Ovary (tissue), 9 donors: ENCODE measurements around the gene SLIT2. TPM values are rescaled to one million over a fixed set of nuclear protein-coding genes. Genes with fewer than 3 reads are reported as not detected.

Experiments
- DNase-seq, 5 donors: peaks; one replicate each; pipeline ENCODE4 v3.0.0-alpha.2; 2019 to 2020
- H3K27ac ChIP-seq, 2 donors: fragments of 200-600 bp; one replicate each; pipeline versions ENCODE4 v1.5.1 to v1.8.0; 2019 to 2022
- H3K27me3 ChIP-seq: fragments of 200-600 bp; one replicate; pipeline ENCODE4 v1.8.0; 2022
- H3K36me3 ChIP-seq: fragments of 200-600 bp; sonication (generic); one replicate; pipeline ENCODE4 v1.5.1; 2019
- H3K4me1 ChIP-seq: one replicate; pipeline ENCODE4 v1.8.1; 2013; ENCODE audit warnings: mild to moderate bottlenecking, moderate library complexity; ENCODE audit not compliant: insufficient read depth
- H3K4me3 ChIP-seq: fragments of 200-600 bp; sonication (generic); one replicate; pipeline ENCODE4 v1.5.1; 2017
- H3K9me3 ChIP-seq, 2 donors: fragments of 200-600 bp in 1 of 2; sonication (generic) in 1 of 2; one replicate each; pipeline versions ENCODE4 v1.5.1 to v1.8.1; 2013 to 2019; ENCODE audit warnings: mild to moderate bottlenecking in 1 of 2, moderate library complexity in 1 of 2
- EP300 ChIP-seq: sonication (generic); formaldehyde crosslinking; IDR thresholded peaks from one replicate; pipeline ENCODE4 v1.6.1; 2017; ENCODE audit warnings: antibody characterized with exemption
- POLR2A ChIP-seq: fragments of 450-650 bp; IDR thresholded peaks from one replicate; pipeline ENCODE4 v1.6.1; 2017; ENCODE audit warnings: antibody characterized with exemption, mild to moderate bottlenecking, moderate library complexity
- WGBS, 3 donors: extraction: QIAGEN DNeasy Blood & Tissue Kit in 1 of 3; methylation state at CpG; one replicate each; pipeline versions ENCODE4 v1.1.5 to v1.1.7; 2013 to 2017; 5-methylcytosine and 5-hydroxymethylcytosine counted together
- intact Hi-C, 4 donors: fragments of 100-400 bp; cut with DNase I; formaldehyde crosslinking; loops; one replicate each; pipeline versions ENCODE4 v1.11.0 to v1.15.1; 2022 to 2023
- polyA plus RNA-seq, 2 donors: library from polyadenylated mRNA; stranded (reverse); fragments of 200-250 nt in 1 of 2; fragments of 350-450 nt in 1 of 2; fragmentation: Illumina TruSeq in 1 of 2; extraction: RNeasy Lipid Tissue Mini Kit (QIAGEN cat#74804) in 1 of 2; gene quantifications; one replicate each; pipeline ENCODE4 v1.2.3, GENCODE V29; 2013 to 2014
- total RNA-seq, 7 donors: library from RNA; depleted of rRNA in 2 of 7; stranded (reverse); fragments of >200 nt in 2 of 7; fragmentation: NEBNext Ultra II Directional in 3 of 7; extraction: Animal tissue kit (Norgen Biotek cat#: 25700) in 3 of 7; gene quantifications; one replicate each; pipeline versions ENCODE4 v1.1.0 to v1.2.4, GENCODE V29; 2016 to 2023
- TF ChIP-seq, protein P1 (sequence below), 3 donors: fragments of 450-650 bp in 2 of 3; fragments of 200-600 bp in 1 of 3; IDR thresholded peaks; one replicate each; pipeline versions ENCODE4 v1.5.1 to v1.8.0; 2016 to 2022; ENCODE audit warnings: antibody characterized with exemption in 3 of 3, mild to moderate bottlenecking in 1 of 3
- donor health status: DM: no; HTN: no; CAD: no; lungs with moderate emphysema.
- donor health status: DM: no; HTN: no; CAD: no.
- donor health status: Bipolar disorder and iron deficiency.
- donor health status: DM: yes; HTN: yes; CAD: no.
- donor health status: DM: no; HTN: no; CAD: no.
- donor health status: DM: yes; HTN: yes; CAD: no.

SLIT2 gene
- total and polyA plus RNA-seq, 9 donors: 2.0 to 17.7 (median 10.1) TPM

DNA sequence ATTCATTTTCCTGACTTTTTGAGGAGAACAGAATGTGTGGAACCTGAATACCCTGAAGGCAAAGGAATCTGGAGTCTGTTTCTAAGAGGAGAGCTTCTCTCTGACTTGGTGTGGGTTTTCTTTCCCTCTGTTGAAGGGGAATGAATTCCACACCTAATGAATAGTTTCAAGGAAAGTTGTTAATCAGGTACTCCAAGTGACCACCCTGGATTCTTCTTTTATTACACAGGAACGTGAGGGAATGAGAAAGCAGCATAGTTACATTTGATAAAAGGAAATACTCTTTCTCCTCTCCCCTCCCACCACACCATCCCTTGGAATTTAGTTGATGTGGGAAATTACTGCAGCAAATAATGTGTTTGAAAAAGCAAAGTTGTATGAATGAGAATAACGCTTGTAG is 29.7 kb downstream of the SLIT2 start:
- DNase-seq: no peak
- no peak for TF ChIP-seq POLR2A
- TF ChIP-seq EP300: no peak
- TF ChIP-seq, protein P1, sequence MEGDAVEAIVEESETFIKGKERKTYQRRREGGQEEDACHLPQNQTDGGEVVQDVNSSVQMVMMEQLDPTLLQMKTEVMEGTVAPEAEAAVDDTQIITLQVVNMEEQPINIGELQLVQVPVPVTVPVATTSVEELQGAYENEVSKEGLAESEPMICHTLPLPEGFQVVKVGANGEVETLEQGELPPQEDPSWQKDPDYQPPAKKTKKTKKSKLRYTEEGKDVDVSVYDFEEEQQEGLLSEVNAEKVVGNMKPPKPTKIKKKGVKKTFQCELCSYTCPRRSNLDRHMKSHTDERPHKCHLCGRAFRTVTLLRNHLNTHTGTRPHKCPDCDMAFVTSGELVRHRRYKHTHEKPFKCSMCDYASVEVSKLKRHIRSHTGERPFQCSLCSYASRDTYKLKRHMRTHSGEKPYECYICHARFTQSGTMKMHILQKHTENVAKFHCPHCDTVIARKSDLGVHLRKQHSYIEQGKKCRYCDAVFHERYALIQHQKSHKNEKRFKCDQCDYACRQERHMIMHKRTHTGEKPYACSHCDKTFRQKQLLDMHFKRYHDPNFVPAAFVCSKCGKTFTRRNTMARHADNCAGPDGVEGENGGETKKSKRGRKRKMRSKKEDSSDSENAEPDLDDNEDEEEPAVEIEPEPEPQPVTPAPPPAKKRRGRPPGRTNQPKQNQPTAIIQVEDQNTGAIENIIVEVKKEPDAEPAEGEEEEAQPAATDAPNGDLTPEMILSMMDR (IDR thresholded peaks at IDR 0.05): no peak
- Histone ChIP-seq H3K36me3 (no peaks in the 10 kb centered on the region), H3K9me3 (no peaks in the 10 kb centered on the region), H3K27ac (no peak overlapping the region), H3K4me3 (no peak overlapping the region), H3K4me1 (no peaks in the 10 kb centered on the region), H3K27me3 (no peaks in the 10 kb centered on the region)
- WGBS, 3 donors: 28 to 38% (median 31%) methylated on average over 2 of the region's 2 CpGs
- intact Hi-C loops: no loop called here

DNA sequence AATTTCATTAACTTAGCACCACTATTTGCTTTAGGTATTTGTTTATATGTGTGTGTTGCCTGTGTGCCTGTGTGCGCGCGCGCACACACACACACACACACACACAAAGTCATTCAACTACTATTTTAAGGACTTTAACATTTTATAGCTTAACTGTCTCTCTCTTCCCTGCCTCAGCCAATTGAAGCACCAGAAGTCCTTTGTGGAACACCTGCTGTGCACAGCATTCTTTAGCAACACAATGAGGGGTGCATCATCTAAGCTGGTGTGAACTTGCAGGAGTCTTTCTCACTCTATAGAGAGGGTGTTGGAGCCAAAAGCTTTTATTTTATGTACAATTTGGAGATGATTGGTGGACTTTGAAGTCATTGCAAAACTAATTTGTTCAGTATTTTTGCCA is 31.3 kb downstream of the SLIT2 start:
- no peaks in the 10 kb centered on the region for H3K27me3 ChIP-seq
- no peaks in the 10 kb centered on the region for H3K9me3 ChIP-seq
- intact Hi-C loops: no loop called here
- no peaks in the 10 kb centered on the region for H3K4me1 ChIP-seq
- no peak overlapping the region for H3K27ac ChIP-seq
- 70 to 97% (median 79%) methylated on average over 4 of the region's 4 CpGs for WGBS, 3 donors
- H3K4me3 ChIP-seq: no peak overlapping the region
- TF ChIP-seq EP300 (no peak), POLR2A (no peak)
- TF ChIP-seq, protein P1 (IDR thresholded peaks at IDR 0.05): no peak
- no peak for DNase-seq
- no peaks in the 10 kb centered on the region for H3K36me3 ChIP-seq

DNA sequence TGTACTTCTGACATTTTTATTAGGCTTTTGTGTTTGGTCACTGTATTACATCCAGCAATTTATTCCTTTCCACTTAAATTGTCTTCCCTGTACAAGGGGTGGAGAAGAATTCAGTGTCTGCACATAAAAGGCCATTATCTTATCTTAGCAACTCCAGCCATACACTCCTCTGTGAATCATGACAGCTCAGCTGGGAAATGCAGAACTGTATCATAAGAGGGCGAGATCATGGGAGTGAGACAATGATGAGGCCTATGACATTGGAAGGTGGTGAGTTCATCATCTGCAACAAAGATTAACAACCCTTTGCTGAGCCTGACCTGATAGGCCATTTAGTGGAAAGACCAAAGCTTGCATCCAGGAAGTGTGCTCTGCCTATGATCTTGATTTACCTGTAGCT is 33.3 kb downstream of the SLIT2 start:
- no peak overlapping the region for H3K27ac ChIP-seq
- TF ChIP-seq EP300 (no peak), POLR2A (no peak)
- TF ChIP-seq, protein P1 (IDR thresholded peaks at IDR 0.05): no peak
- DNase-seq: no peak
- 73 to 92% (median 87%) methylated on average over 1 of the region's 1 CpG for WGBS, 3 donors
- H3K4me1 ChIP-seq: no peaks in the 10 kb centered on the region
- no peaks in the 10 kb centered on the region for H3K9me3 ChIP-seq
- intact Hi-C loops: no loop called here
- no peak overlapping the region for H3K4me3 ChIP-seq
- no peaks in the 10 kb centered on the region for H3K27me3 ChIP-seq
- no peaks in the 10 kb centered on the region for H3K36me3 ChIP-seq

DNA sequence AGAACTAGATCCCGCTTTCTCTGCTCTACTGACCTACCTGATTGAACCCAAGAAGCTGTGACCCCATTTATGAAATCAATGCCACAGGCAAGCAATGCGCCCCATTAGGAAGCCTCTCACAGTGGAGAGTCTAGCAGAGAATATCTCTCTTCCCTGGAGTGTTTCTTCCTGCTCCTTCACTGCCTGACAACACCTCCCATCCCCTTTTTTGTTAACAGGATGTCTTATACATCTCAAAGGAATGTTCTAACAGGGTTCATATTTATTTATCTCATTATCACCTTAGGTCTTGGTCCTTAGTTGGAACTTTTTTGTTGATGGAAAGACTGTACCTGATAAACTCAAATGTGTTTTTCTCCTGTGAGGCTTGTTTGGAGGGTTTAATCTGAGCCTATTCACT is 35.5 kb downstream of the SLIT2 start:
- Histone ChIP-seq H3K9me3 (no peaks in the 10 kb centered on the region), H3K27ac (no peak overlapping the region), H3K4me3 (no peak overlapping the region), H3K36me3 (no peaks in the 10 kb centered on the region), H3K27me3 (no peaks in the 10 kb centered on the region), H3K4me1 (no peaks in the 10 kb centered on the region)
- 95 to 100% (median 97%) methylated on average over 2 of the region's 2 CpGs for WGBS, 3 donors
- no peak for DNase-seq
- TF ChIP-seq EP300 (no peak), POLR2A (no peak)
- TF ChIP-seq, protein P1 (IDR thresholded peaks at IDR 0.05): no peak
- intact Hi-C loops: no loop called here
